IMR-90 (cell line): Measurements from ENCODE around the gene FBXW8. TPM values are rescaled to one million over a fixed set of nuclear protein-coding genes. Genes with fewer than 3 reads are reported as not detected.

Experiments used
- ATAC-seq: fragments of 200-7000 bp; cut with Tn5 transposase; 2 replicates; pipeline ENCODE4 v1.9.1; 2020; ENCODE audit warnings: low read depth, mild to moderate bottlenecking, moderate library complexity
- BruUV-seq: library from RNA; stranded (reverse); fragments of 400-500 nt; replicated peaks from 2 replicates; lab custom pipeline; 2021; lab: Mats Ljungman, UMichigan
- CTCF ChIA-PET: fragments of 300-600 bp; formaldehyde crosslinking; extraction: SDS; loops from one replicate; lab custom pipeline; 2021; ENCODE audit warnings: antibody characterized with exemption; lab: Yijun Ruan, JAX
- POLR2A ChIA-PET: fragments of 300-600 bp; sonication (Branson Sonifier 250); formaldehyde crosslinking; loops from one replicate; lab custom pipeline; 2022; ENCODE audit warnings: antibody characterized with exemption; ENCODE audit not compliant: unreplicated experiment; lab: Charles Lee
- DNase-seq: peaks from one replicate; pipeline ENCODE4 v3.0.0; 2013
- H2AFZ ChIP-seq: replicated peaks from 2 replicates; pipeline ENCODE3; 2013; ENCODE audit warnings: low read length, mild to moderate bottlenecking; ENCODE audit not compliant: poor library complexity
- H2AK5ac ChIP-seq: 2 replicates; pipeline ENCODE4 v1.6.1; 2013; ENCODE audit warnings: low read depth, low read length, inconsistent platforms
- H2AK9ac ChIP-seq: replicated peaks from 2 replicates; pipeline ENCODE3; 2013; ENCODE audit warnings: mild to moderate bottlenecking, low read depth, low read length, moderate library complexity; ENCODE audit not compliant: poor library complexity
- H2BK120ac ChIP-seq: 2 replicates; pipeline ENCODE4 v1.6.1; 2013; ENCODE audit warnings: low read depth, low read length, inconsistent platforms
- H2BK15ac ChIP-seq: 3 replicates; pipeline ENCODE4 v1.6.1; 2013; ENCODE audit warnings: low read depth, low read length, inconsistent platforms
- H2BK20ac ChIP-seq: 2 replicates; pipeline ENCODE4 v1.6.1; 2013; ENCODE audit warnings: low read depth, mild to moderate bottlenecking, inconsistent platforms, low read length, moderate library complexity
- H2BK5ac ChIP-seq: 2 replicates; pipeline ENCODE4 v1.6.1; 2013; ENCODE audit warnings: mild to moderate bottlenecking, low read depth, low read length, inconsistent platforms; ENCODE audit not compliant: poor library complexity, severe bottlenecking
- H3K14ac ChIP-seq: replicated peaks from 2 replicates; pipeline ENCODE4 v1.6.1; 2013; ENCODE audit warnings: low read depth, low read length, inconsistent platforms
- H3K18ac ChIP-seq: 2 replicates; pipeline ENCODE4 v1.6.1; 2013; ENCODE audit warnings: low read depth, low read length, control low read depth
- H3K23ac ChIP-seq: 2 replicates; pipeline ENCODE4 v1.6.1; 2013; ENCODE audit warnings: low read depth, low read length, inconsistent platforms
- H3K27ac ChIP-seq: 2 replicates; pipeline ENCODE4 v1.5.1; 2013; ENCODE audit warnings: mild to moderate bottlenecking, control low read depth, low read length; ENCODE audit not compliant: insufficient read depth
- H3K27me3 ChIP-seq: 2 replicates; pipeline ENCODE4 v1.6.1; 2013; ENCODE audit warnings: low read length; ENCODE audit not compliant: control insufficient read depth, insufficient read depth
- H3K36me3 ChIP-seq: 2 replicates; pipeline ENCODE4 v1.6.1; 2013; ENCODE audit warnings: low read length, mixed read lengths; ENCODE audit not compliant: control insufficient read depth, insufficient read depth
- H3K4ac ChIP-seq: 2 replicates; pipeline ENCODE4 v1.6.1; 2013; ENCODE audit warnings: low read depth, low read length, inconsistent platforms
- H3K4me1 ChIP-seq: 2 replicates; pipeline ENCODE4 v1.6.1; 2013; ENCODE audit warnings: low read length, mixed read lengths; ENCODE audit not compliant: control insufficient read depth, insufficient read depth
- H3K4me2 ChIP-seq: 2 replicates; pipeline ENCODE4 v1.6.1; 2013; ENCODE audit warnings: low read depth, mild to moderate bottlenecking, control low read depth, low read length, moderate library complexity
- H3K4me3 ChIP-seq: 2 replicates; pipeline ENCODE4 v1.5.1; 2013; ENCODE audit warnings: low read depth, mild to moderate bottlenecking, control low read depth, low read length, moderate library complexity; ENCODE audit not compliant: insufficient read depth
- H3K56ac ChIP-seq: 2 replicates; pipeline ENCODE4 v1.6.1; 2013; ENCODE audit warnings: low read length, inconsistent platforms; ENCODE audit not compliant: insufficient read depth; ENCODE audit errors: extremely low read depth
- H3K79me1 ChIP-seq, 2 experiments: 2 replicates each; pipeline ENCODE4 v1.6.1; 2013; ENCODE audit warnings: low read length in 2 of 2, inconsistent platforms in 1 of 2, low read depth in 1 of 2
- H3K9ac ChIP-seq: 2 replicates; pipeline ENCODE4 v1.6.1; 2013; ENCODE audit warnings: low read depth, low read length, control low read depth
- H3K9me1 ChIP-seq: 2 replicates; pipeline ENCODE4 v1.6.1; 2013; ENCODE audit warnings: low read length, inconsistent platforms; ENCODE audit not compliant: insufficient read depth
- H3K9me3 ChIP-seq: 2 replicates; pipeline ENCODE4 v1.6.1; 2013; ENCODE audit warnings: low read length; ENCODE audit not compliant: control insufficient read depth, insufficient read depth
- H4K20me1 ChIP-seq: 2 replicates; pipeline ENCODE4 v1.6.1; 2013; ENCODE audit warnings: low read length, inconsistent platforms; ENCODE audit not compliant: insufficient read depth
- H4K5ac ChIP-seq: 2 replicates; pipeline ENCODE4 v1.6.1; 2013; ENCODE audit warnings: mild to moderate bottlenecking, low read depth, low read length, control low read depth
- H4K8ac ChIP-seq, 2 experiments: 2 replicates each; pipeline ENCODE4 v1.6.1; 2013; ENCODE audit warnings: low read depth in 2 of 2, low read length in 2 of 2, control low read depth in 1 of 2, inconsistent platforms in 1 of 2
- H4K91ac ChIP-seq: 2 replicates; pipeline ENCODE4 v1.6.1; 2013; ENCODE audit warnings: low read depth, low read length, inconsistent platforms; ENCODE audit not compliant: insufficient read depth
- BHLHE40 ChIP-seq: fragments of 150-350 bp; IDR thresholded peaks from 2 replicates; pipeline ENCODE4 v1.6.1; 2016; ENCODE audit warnings: mild to moderate bottlenecking, low read depth, low read length
- CEBPB ChIP-seq: IDR thresholded peaks from 2 replicates; pipeline ENCODE4 v1.6.1; 2012; ENCODE audit warnings: low read depth, low read length, improper control_type of control experiment
- CHD1 ChIP-seq: IDR thresholded peaks from 2 replicates; pipeline ENCODE4 v1.6.1; 2012; ENCODE audit warnings: low read depth, low read length, improper control_type of control experiment
- FOS ChIP-seq: fragments of 150-350 bp; IDR thresholded peaks from 2 replicates; pipeline ENCODE4 v1.6.1; 2016; ENCODE audit warnings: low read depth, low read length
- MAFK ChIP-seq: IDR thresholded peaks from 2 replicates; pipeline ENCODE4 v1.6.1; 2012; ENCODE audit warnings: low read depth, low read length, improper control_type of control experiment
- MAZ ChIP-seq: IDR thresholded peaks from 2 replicates; pipeline ENCODE4 v1.6.1; 2012; ENCODE audit warnings: low read depth, mild to moderate bottlenecking, low read length, improper control_type of control experiment, moderate library complexity, borderline replicate concordance
- MXI1 ChIP-seq: IDR thresholded peaks from 2 replicates; pipeline ENCODE4 v1.6.1; 2012; ENCODE audit warnings: low read depth, mild to moderate bottlenecking, low read length, moderate library complexity, borderline replicate concordance
- NFE2L2 ChIP-seq: fragments of 150-350 bp; IDR thresholded peaks from 2 replicates; pipeline ENCODE4 v1.6.1; 2016; ENCODE audit warnings: low read depth, mild to moderate bottlenecking, low read length
- POLR2A ChIP-seq: IDR thresholded peaks from 2 replicates; pipeline ENCODE4 v1.6.1; 2012; ENCODE audit warnings: mild to moderate bottlenecking, low read depth, low read length
- RAD21 ChIP-seq: IDR thresholded peaks from 2 replicates; pipeline ENCODE4 v1.6.1; 2012; ENCODE audit warnings: low read length, improper control_type of control experiment
- RCOR1 ChIP-seq: IDR thresholded peaks from 2 replicates; pipeline ENCODE4 v1.6.1; 2012; ENCODE audit warnings: mild to moderate bottlenecking, low read length, improper control_type of control experiment; ENCODE audit not compliant: insufficient replicate concordance
- RFX5 ChIP-seq: IDR thresholded peaks from 2 replicates; pipeline ENCODE4 v1.8.0; 2012; ENCODE audit warnings: low read depth, mild to moderate bottlenecking, low read length, moderate library complexity
- SMC3 ChIP-seq: fragments of 150-350 bp; IDR thresholded peaks from 2 replicates; pipeline ENCODE4 v1.6.1; 2016; ENCODE audit warnings: low read depth, mild to moderate bottlenecking, antibody characterized with exemption, low read length, moderate library complexity
- WGBS, 2 experiments: methylation state at CpG; one replicate each; pipeline versions ENCODE4 v1.1.5 to v1.1.7; 2013; ENCODE audit warnings: missing lambda C conversion rate in 2 of 2; ENCODE audit not compliant: insufficient read length in 1 of 2; ENCODE audit errors: extremely low coverage in 2 of 2; 5-methylcytosine and 5-hydroxymethylcytosine counted together
- dilution Hi-C: fragments of 300-500 bp; cut with HindIII; formaldehyde crosslinking; loops from one replicate; pipeline ENCODE4 v1.14.3; 2018; ENCODE audit warnings: low sequenced_read_pairs; ENCODE audit not compliant: unreplicated experiment
- in situ Hi-C: fragments of 300-500 bp; cut with MboI; formaldehyde crosslinking; loops from 3 replicates; pipeline ENCODE4 v1.14.3; 2019; ENCODE audit warnings: low sequenced_read_pairs, inconsistent platforms, mixed read lengths
- intact Hi-C: fragments of 100-400 bp; cut with micrococcal nuclease; formaldehyde crosslinking; loops from 2 replicates; pipeline ENCODE4 v1.10.0; 2022
- polyA plus RNA-seq, 3 experiments: library from polyadenylated mRNA; depleted of rRNA; stranded (reverse); fragments of >200 nt; gene quantifications; 2 replicates each; pipeline ENCODE4 v1.2.3, GENCODE V29; 2012; ENCODE audit warnings: low replicate concordance in 1 of 3
- total RNA-seq: library from RNA; depleted of rRNA; stranded (reverse); fragments of >200 nt; gene quantifications from 2 replicates; pipeline ENCODE4 v1.2.3, GENCODE V29; 2012
- TF ChIP-seq, protein P1 (sequence below): conservative IDR thresholded peaks from 2 replicates; pipeline ENCODE4 v1.5.1; 2012; ENCODE audit warnings: mild to moderate bottlenecking, low read depth, low read length, improper control_type of control experiment
- TF ChIP-seq, protein P2 (sequence below): fragments of 150-350 bp; IDR thresholded peaks from 2 replicates; pipeline ENCODE4 v1.6.1; 2016; ENCODE audit warnings: low read depth, mild to moderate bottlenecking, low read length, moderate library complexity, borderline replicate concordance

The FBXW8 gene
- total and polyA plus RNA-seq, 2 of the 4 experiments (the other 2 are of a cell fraction): 20.3 to 25.8 TPM

GRCh38 chr12:117045160-117046010 is 134.6 kb downstream of the FBXW8 start:
- H3K9me3 ChIP-seq: no peaks in the 10 kb centered on the region
- H3K4me2 ChIP-seq: no peak overlapping the region
- DNase-seq: no peak
- no peaks in the 10 kb centered on the region for H3K36me3 ChIP-seq
- no peak overlapping the region for H2BK20ac ChIP-seq
- H3K9ac ChIP-seq: no peak overlapping the region
- H3K56ac ChIP-seq: no peak overlapping the region
- H3K4ac ChIP-seq: no peak overlapping the region
- no peak overlapping the region for H3K23ac ChIP-seq
- no peak overlapping the region for H2AK5ac ChIP-seq
- no peak overlapping the region for H2AFZ ChIP-seq
- H4K5ac ChIP-seq: no peak overlapping the region
- H3K9me1 ChIP-seq: peaks cover 16% of the 10 kb centered on the region
- POLR2A ChIA-PET: no interaction called here
- H4K20me1 ChIP-seq: no peaks in the 10 kb centered on the region
- 40% methylated on average over 7 of the region's 23 CpGs; no CpG with 5 or more reads in 1 of the 2 experiments for WGBS, 2 experiments
- H2BK15ac ChIP-seq: no peak overlapping the region
- intact Hi-C loops (no loop called here), in situ Hi-C loops (loop anchor here (25.0 kb wide), 1 partner anchor 792 kb away; no protein-coding TSS in a partner anchor), dilution Hi-C loops (no loop called here)
- H4K8ac ChIP-seq: no peak overlapping the region
- H3K27me3 ChIP-seq: no peaks in the 10 kb centered on the region
- H2BK5ac ChIP-seq: no peak overlapping the region
- no peak overlapping the region for H2AK9ac ChIP-seq
- peaks cover 11% of the 10 kb centered on the region for H3K4me1 ChIP-seq
- no peak overlapping the region for H3K14ac ChIP-seq
- H3K4me3 ChIP-seq: no peak overlapping the region
- CTCF ChIA-PET: no interaction called here
- no peak for ATAC-seq
- BruUV-seq: no TSS peak
- H3K27ac ChIP-seq: no peak overlapping the region
- H4K91ac ChIP-seq: no peak overlapping the region
- H3K18ac ChIP-seq: no peak overlapping the region
- H3K79me1 ChIP-seq: no peaks in the 10 kb centered on the region
- H2BK120ac ChIP-seq: no peak overlapping the region
- TF ChIP-seq MXI1: no peak
- TF ChIP-seq, protein P1, sequence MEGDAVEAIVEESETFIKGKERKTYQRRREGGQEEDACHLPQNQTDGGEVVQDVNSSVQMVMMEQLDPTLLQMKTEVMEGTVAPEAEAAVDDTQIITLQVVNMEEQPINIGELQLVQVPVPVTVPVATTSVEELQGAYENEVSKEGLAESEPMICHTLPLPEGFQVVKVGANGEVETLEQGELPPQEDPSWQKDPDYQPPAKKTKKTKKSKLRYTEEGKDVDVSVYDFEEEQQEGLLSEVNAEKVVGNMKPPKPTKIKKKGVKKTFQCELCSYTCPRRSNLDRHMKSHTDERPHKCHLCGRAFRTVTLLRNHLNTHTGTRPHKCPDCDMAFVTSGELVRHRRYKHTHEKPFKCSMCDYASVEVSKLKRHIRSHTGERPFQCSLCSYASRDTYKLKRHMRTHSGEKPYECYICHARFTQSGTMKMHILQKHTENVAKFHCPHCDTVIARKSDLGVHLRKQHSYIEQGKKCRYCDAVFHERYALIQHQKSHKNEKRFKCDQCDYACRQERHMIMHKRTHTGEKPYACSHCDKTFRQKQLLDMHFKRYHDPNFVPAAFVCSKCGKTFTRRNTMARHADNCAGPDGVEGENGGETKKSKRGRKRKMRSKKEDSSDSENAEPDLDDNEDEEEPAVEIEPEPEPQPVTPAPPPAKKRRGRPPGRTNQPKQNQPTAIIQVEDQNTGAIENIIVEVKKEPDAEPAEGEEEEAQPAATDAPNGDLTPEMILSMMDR: no peak
- TF ChIP-seq RCOR1: no peak
- TF ChIP-seq MAFK: no peak
- TF ChIP-seq CEBPB: no peak
- TF ChIP-seq POLR2A: no peak
- no peak for TF ChIP-seq CHD1
- no peak for TF ChIP-seq BHLHE40
- TF ChIP-seq MAZ: no peak
- TF ChIP-seq RFX5: no peak
- no peak for TF ChIP-seq NFE2L2
- no peak for TF ChIP-seq RAD21
- TF ChIP-seq SMC3: no peak
- no peak for TF ChIP-seq FOS
- TF ChIP-seq, protein P2, sequence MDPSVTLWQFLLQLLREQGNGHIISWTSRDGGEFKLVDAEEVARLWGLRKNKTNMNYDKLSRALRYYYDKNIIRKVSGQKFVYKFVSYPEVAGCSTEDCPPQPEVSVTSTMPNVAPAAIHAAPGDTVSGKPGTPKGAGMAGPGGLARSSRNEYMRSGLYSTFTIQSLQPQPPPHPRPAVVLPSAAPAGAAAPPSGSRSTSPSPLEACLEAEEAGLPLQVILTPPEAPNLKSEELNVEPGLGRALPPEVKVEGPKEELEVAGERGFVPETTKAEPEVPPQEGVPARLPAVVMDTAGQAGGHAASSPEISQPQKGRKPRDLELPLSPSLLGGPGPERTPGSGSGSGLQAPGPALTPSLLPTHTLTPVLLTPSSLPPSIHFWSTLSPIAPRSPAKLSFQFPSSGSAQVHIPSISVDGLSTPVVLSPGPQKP: no peak
